Trophoblast cell (in vitro differentiated cells and primary cell): ENCODE measurements around the gene DAP3.
A peak's percentile ranks its signal among the peaks of the same experiment; 100 is the strongest.

ENCODE experiments used
- DNase-seq, 2 donors: peaks; one replicate each; pipeline ENCODE4 v3.0.0-alpha.2; 2016
- H2AFZ ChIP-seq: 2 replicates; pipeline ENCODE4 v1.6.1; 2013; ENCODE audit warnings: low read length, moderate library complexity, mild to moderate bottlenecking; ENCODE audit not compliant: insufficient read depth, poor library complexity
- H2AK5ac ChIP-seq: 2 replicates; pipeline ENCODE4 v1.6.1; 2013; ENCODE audit warnings: mild to moderate bottlenecking, low read length
- H2BK120ac ChIP-seq: 2 replicates; pipeline ENCODE4 v1.6.1; 2013; ENCODE audit warnings: low read length, mild to moderate bottlenecking, moderate library complexity; ENCODE audit not compliant: insufficient read depth, poor library complexity
- H2BK12ac ChIP-seq: 2 replicates; pipeline ENCODE4 v1.6.1; 2013; ENCODE audit warnings: mild to moderate bottlenecking, low read length, moderate library complexity
- H2BK5ac ChIP-seq: 2 replicates; pipeline ENCODE4 v1.6.1; 2013; ENCODE audit warnings: low read length, low read depth, moderate library complexity, mild to moderate bottlenecking; ENCODE audit not compliant: poor library complexity
- H3K14ac ChIP-seq: 2 replicates; pipeline ENCODE4 v1.6.1; 2013; ENCODE audit warnings: mild to moderate bottlenecking, low read length
- H3K18ac ChIP-seq: 2 replicates; pipeline ENCODE4 v1.6.1; 2013; ENCODE audit warnings: mild to moderate bottlenecking, low read length
- H3K23ac ChIP-seq: 2 replicates; pipeline ENCODE4 v1.6.1; 2013; ENCODE audit warnings: low read length
- H3K27ac ChIP-seq: 2 replicates; pipeline ENCODE4 v1.5.1; 2013; ENCODE audit warnings: low read depth, mild to moderate bottlenecking, inconsistent platforms, low read length, moderate library complexity
- H3K27me3 ChIP-seq: 2 replicates; pipeline ENCODE4 v1.6.1; 2013; ENCODE audit warnings: inconsistent platforms, mild to moderate bottlenecking, low read length, moderate library complexity; ENCODE audit not compliant: insufficient read depth
- H3K36me3 ChIP-seq, 2 experiments: 1 replicate in 1 of 2; 2 replicates in 1 of 2; pipeline ENCODE4 v1.6.1; 2013; ENCODE audit warnings: low read length in 2 of 2, mild to moderate bottlenecking in 2 of 2, moderate library complexity in 1 of 2; ENCODE audit not compliant: insufficient read depth in 2 of 2, control insufficient read depth in 1 of 2
- H3K4ac ChIP-seq: 2 replicates; pipeline ENCODE4 v1.6.1; 2013; ENCODE audit warnings: low read depth, mild to moderate bottlenecking, low read length, moderate library complexity
- H3K4me1 ChIP-seq, 2 experiments: 1 replicate in 1 of 2; 2 replicates in 1 of 2; pipeline ENCODE4 v1.6.1; 2013; ENCODE audit warnings: low read length in 2 of 2, mild to moderate bottlenecking in 2 of 2, moderate library complexity in 1 of 2; ENCODE audit not compliant: insufficient read depth in 2 of 2, control insufficient read depth in 1 of 2
- H3K4me2 ChIP-seq: 2 replicates; pipeline ENCODE4 v1.6.1; 2013; ENCODE audit warnings: inconsistent platforms, mild to moderate bottlenecking, low read length, moderate library complexity
- H3K4me3 ChIP-seq: 2 replicates; pipeline ENCODE4 v1.5.1; 2013; ENCODE audit warnings: mild to moderate bottlenecking, low read depth, low read length, inconsistent platforms
- H3K79me1 ChIP-seq: one replicate; pipeline ENCODE4 v1.6.1; 2013; ENCODE audit warnings: low read length
- H3K79me2 ChIP-seq: 2 replicates; pipeline ENCODE4 v1.6.1; 2013; ENCODE audit warnings: low read length, mild to moderate bottlenecking; ENCODE audit not compliant: control insufficient read depth, insufficient read depth, poor library complexity
- H3K9ac ChIP-seq: 2 replicates; pipeline ENCODE4 v1.6.1; 2013; ENCODE audit warnings: mild to moderate bottlenecking, low read length
- H3K9me3 ChIP-seq: 2 replicates; pipeline ENCODE4 v1.6.1; 2013; ENCODE audit warnings: low read depth, mild to moderate bottlenecking, control low read depth, inconsistent platforms, low read length; ENCODE audit not compliant: insufficient read depth
- H4K12ac ChIP-seq: 2 replicates; pipeline ENCODE4 v1.6.1; 2013; ENCODE audit warnings: low read depth, mild to moderate bottlenecking, low read length, moderate library complexity
- H4K8ac ChIP-seq: 2 replicates; pipeline ENCODE4 v1.6.1; 2013; ENCODE audit warnings: low read depth, mild to moderate bottlenecking, low read length, moderate library complexity
- H4K91ac ChIP-seq: one replicate; pipeline ENCODE4 v1.6.1; 2013; ENCODE audit warnings: low read depth, mild to moderate bottlenecking, low read length, moderate library complexity
- WGBS: extraction: QIAGEN DNeasy Blood & Tissue Kit; methylation state at CpG from one replicate; pipeline ENCODE4 v1.1.7; 2013; ENCODE audit warnings: missing lambda C conversion rate; ENCODE audit not compliant: insufficient read length, insufficient coverage; ENCODE audit errors: extremely low coverage; 5-methylcytosine and 5-hydroxymethylcytosine counted together

The DAP3 gene

GRCh38 chr1:155719703-155720102 is 30.8 kb downstream of the DAP3 start:
- H4K91ac ChIP-seq = no peak overlapping the region
- no peak overlapping the region for H2BK120ac ChIP-seq

GRCh38 chr1:155725142-155725541 is 36.3 kb downstream of the DAP3 start:
- DNase-seq = no peak
- no peak overlapping the region for H2AFZ ChIP-seq
- no peaks in the 10 kb centered on the region for H3K79me1 ChIP-seq
- H2BK5ac ChIP-seq = no peak overlapping the region
- no peak overlapping the region for H3K14ac ChIP-seq
- H3K36me3 ChIP-seq = peaks cover 29 to 34% of the 10 kb centered on the region in 2 experiments
- H3K4me2 ChIP-seq = no peak overlapping the region
- no peak overlapping the region for H4K8ac ChIP-seq
- H3K4me3 ChIP-seq = no peak overlapping the region
- H3K79me2 ChIP-seq = no peaks in the 10 kb centered on the region
- H3K4me1 ChIP-seq = no peaks in the 10 kb centered on the region
- H2AK5ac ChIP-seq = no peak overlapping the region
- H4K12ac ChIP-seq = no peak overlapping the region
- H3K18ac ChIP-seq = no peak overlapping the region
- no peak overlapping the region for H3K27ac ChIP-seq
- no peak overlapping the region for H2BK12ac ChIP-seq
- H3K23ac ChIP-seq = no peak overlapping the region
- H3K27me3 ChIP-seq = no peaks in the 10 kb centered on the region
- no peak overlapping the region for H4K91ac ChIP-seq
- H2BK120ac ChIP-seq = no peak overlapping the region
- H3K9ac ChIP-seq = no peak overlapping the region
- no CpG with 5 or more reads among the region's 3 CpGs for WGBS
- no peak overlapping the region for H3K4ac ChIP-seq
- no peaks in the 10 kb centered on the region for H3K9me3 ChIP-seq

More at GRCh38 chr1:155719703-155720102, 30.8 kb downstream of the DAP3 start:
- H3K23ac ChIP-seq = no peak overlapping the region
- no peak overlapping the region for H3K18ac ChIP-seq
- no peaks in the 10 kb centered on the region for H3K4me1 ChIP-seq
- H3K4me2 ChIP-seq = no peak overlapping the region
- H3K27ac ChIP-seq = no peak overlapping the region
- H2BK5ac ChIP-seq = no peak overlapping the region
- H3K14ac ChIP-seq = no peak overlapping the region
- H3K79me1 ChIP-seq = no peaks in the 10 kb centered on the region
- no peak overlapping the region for H2AK5ac ChIP-seq
- no peak overlapping the region for H3K9ac ChIP-seq
- no peak for DNase-seq
- no peak overlapping the region for H3K4ac ChIP-seq
- no peaks in the 10 kb centered on the region for H3K79me2 ChIP-seq
- H3K4me3 ChIP-seq = no peak overlapping the region
- no CpG with 5 or more reads among the region's 4 CpGs for WGBS
- no peak overlapping the region for H4K12ac ChIP-seq
- H3K9me3 ChIP-seq = no peaks in the 10 kb centered on the region
- H3K36me3 ChIP-seq = peaks cover 27 to 35% of the 10 kb centered on the region in 2 experiments
- no peak overlapping the region for H2AFZ ChIP-seq
- H2BK12ac ChIP-seq = no peak overlapping the region
- H4K8ac ChIP-seq = no peak overlapping the region
- no peaks in the 10 kb centered on the region for H3K27me3 ChIP-seq

DNA sequence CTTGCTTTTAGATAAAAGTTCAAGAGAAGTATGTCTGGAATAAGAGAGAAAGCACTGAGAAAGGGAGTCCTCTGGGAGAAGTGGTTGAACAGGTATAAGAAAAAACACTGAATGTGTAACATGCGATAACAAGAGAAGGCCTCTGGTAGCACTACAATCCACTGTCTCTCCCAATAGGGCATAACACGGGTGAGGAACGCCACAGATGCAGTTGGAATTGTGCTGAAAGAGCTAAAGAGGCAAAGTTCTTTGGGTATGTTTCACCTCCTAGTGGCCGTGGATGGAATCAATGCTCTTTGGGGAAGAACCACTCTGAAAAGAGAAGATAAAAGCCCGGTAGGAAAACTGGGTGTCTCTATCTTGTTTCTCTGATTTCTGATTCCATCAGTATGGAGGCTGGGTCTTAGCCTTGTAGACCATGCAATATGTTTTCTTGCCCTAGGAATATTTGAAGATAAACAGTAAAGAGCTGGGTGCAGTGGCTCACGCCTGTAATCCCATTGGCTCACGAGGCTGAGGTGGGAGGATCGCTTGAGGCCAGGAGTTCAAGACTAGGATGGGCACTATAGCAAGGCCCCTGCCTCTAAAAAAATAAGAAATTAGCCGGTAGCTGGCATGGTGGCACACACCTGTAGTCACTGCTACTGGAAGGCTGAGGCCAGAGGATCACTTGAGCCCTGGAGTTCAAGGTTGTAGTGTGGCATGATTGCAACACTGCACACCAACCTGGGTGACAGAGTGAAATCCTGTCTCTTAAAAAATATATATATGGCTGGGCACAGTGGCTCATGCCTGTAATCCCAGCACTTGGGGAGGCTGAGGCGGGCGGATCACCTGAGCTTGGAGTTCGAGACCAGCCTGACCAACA is 40.4 kb downstream of the DAP3 start:
- Histone ChIP-seq H4K91ac (no peak overlapping the region), H3K4me1 (no peaks in the 10 kb centered on the region), H4K8ac (no peak overlapping the region), H3K9me3 (no peaks in the 10 kb centered on the region), H3K14ac (no peak overlapping the region), H3K27me3 (no peaks in the 10 kb centered on the region), H3K9ac (no peak overlapping the region), H2AFZ (no peak overlapping the region), H2AK5ac (no peak overlapping the region), H4K12ac (no peak overlapping the region), H3K79me1 (no peaks in the 10 kb centered on the region), H3K4me3 (no peak overlapping the region), H2BK5ac (no peak overlapping the region), H3K79me2 (no peaks in the 10 kb centered on the region), H3K4ac (no peak overlapping the region), H3K23ac (no peak overlapping the region), H3K4me2 (no peak overlapping the region), H2BK120ac (no peak overlapping the region), H3K36me3 (peaks cover 29 to 31% of the 10 kb centered on the region in 2 experiments), H2BK12ac (no peak overlapping the region), H3K27ac (no peak overlapping the region), H3K18ac (no peak overlapping the region)
- WGBS = no CpG with 5 or more reads among the region's 12 CpGs
- DNase-seq = peak; percentile 82 to 91

DNA sequence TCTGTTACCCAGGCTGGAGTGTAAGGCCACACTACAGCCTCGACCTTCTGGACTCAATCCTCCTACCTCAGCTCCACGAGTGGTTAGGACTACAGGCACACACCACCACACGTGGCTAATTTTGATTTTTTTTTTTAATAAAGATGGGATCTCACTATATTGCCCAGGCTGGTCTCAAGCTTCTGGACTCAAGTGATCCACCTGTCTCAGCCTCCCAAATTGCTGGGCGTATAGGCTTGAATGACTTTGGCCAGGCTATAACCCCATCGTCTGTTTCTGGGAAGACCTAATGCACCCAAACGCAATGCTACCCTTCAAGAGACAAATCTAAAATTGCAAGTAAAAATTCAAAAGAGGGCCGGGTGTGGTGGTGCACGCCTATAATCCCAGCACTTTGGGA is 52.1 kb downstream of the DAP3 start:
- Histone ChIP-seq H2AK5ac (no peak overlapping the region), H3K9me3 (no peaks in the 10 kb centered on the region), H3K14ac (no peak overlapping the region), H2BK5ac (no peak overlapping the region), H3K27ac (no peak overlapping the region), H3K79me1 (peaks cover 3% of the 10 kb centered on the region), H3K36me3 (peaks cover 10 to 12% of the 10 kb centered on the region in 2 experiments), H3K27me3 (no peaks in the 10 kb centered on the region), H4K12ac (no peak overlapping the region), H3K79me2 (peaks cover 2% of the 10 kb centered on the region), H3K23ac (no peak overlapping the region), H3K18ac (no peak overlapping the region), H2BK120ac (no peak overlapping the region), H4K91ac (no peak overlapping the region), H3K4ac (no peak overlapping the region), H2AFZ (no peak overlapping the region), H3K4me2 (no peak overlapping the region), H2BK12ac (no peak overlapping the region), H3K4me1 (no peaks in the 10 kb centered on the region), H3K9ac (no peak overlapping the region), H4K8ac (no peak overlapping the region), H3K4me3 (no peak overlapping the region)
- no CpG with 5 or more reads among the region's 8 CpGs for WGBS
- DNase-seq = no peak
